CD4-positive, CD25-positive, alpha-beta regulatory T cell (primary cell): ENCODE measurements around the gene RALGAPB. TPM values are rescaled to one million over a fixed set of nuclear protein-coding genes. Genes with fewer than 3 reads are reported as not detected.
A peak's percentile ranks its signal among the peaks of the same experiment; 100 is the strongest.

Source experiments
- ATAC-seq, 2 donors: fragments of 150-1000 bp; cut with Tn5 transposase; one replicate each; pipeline ENCODE4 v1.10.0; 2021; ENCODE audit warnings: low read depth in 2 of 2, moderate number of reproducible peaks in 2 of 2, moderate library complexity in 1 of 2
- DNase-seq, 3 donors: peaks; one replicate each; pipeline versions ENCODE4 v3.0.0 to v3.0.0-alpha.2; 2012 to 2022; ENCODE audit warnings: mixed read lengths in 1 of 3
- H3K27ac ChIP-seq: one replicate; pipeline ENCODE4 v1.7.0; 2013; ENCODE audit warnings: mild to moderate bottlenecking, low read length; ENCODE audit not compliant: insufficient read depth, poor library complexity, severe bottlenecking
- H3K27me3 ChIP-seq: one replicate; pipeline ENCODE4 v1.7.0; 2013; ENCODE audit warnings: low read length; ENCODE audit not compliant: control insufficient read depth, insufficient read depth
- H3K36me3 ChIP-seq: one replicate; pipeline ENCODE4 v1.7.0; 2013; ENCODE audit warnings: mild to moderate bottlenecking, low read length, moderate library complexity; ENCODE audit not compliant: control insufficient read depth, insufficient read depth
- H3K4me1 ChIP-seq: 2 replicates; pipeline ENCODE4 v1.7.0; 2013; ENCODE audit warnings: mild to moderate bottlenecking, low read length; ENCODE audit not compliant: insufficient read depth, control insufficient read depth, poor library complexity, severe bottlenecking
- H3K4me3 ChIP-seq: one replicate; pipeline ENCODE4 v1.7.0; 2013; ENCODE audit warnings: low read depth, mild to moderate bottlenecking, low read length, moderate library complexity
- H3K9me3 ChIP-seq, 2 experiments: 1 replicate in 1 of 2; 2 replicates in 1 of 2; pipeline ENCODE4 v1.7.0; 2013; ENCODE audit warnings: low read length in 2 of 2, mild to moderate bottlenecking in 1 of 2, moderate library complexity in 1 of 2; ENCODE audit not compliant: control insufficient read depth in 2 of 2
- H3K27ac Mint-ChIP-seq, 3 donors: one replicate each; pipeline ENCODE4 v1.8.0; 2020 to 2022; ENCODE audit warnings: mild to moderate bottlenecking in 3 of 3, mixed read lengths in 3 of 3, moderate library complexity in 2 of 3
- H3K27me3 Mint-ChIP-seq: one replicate; pipeline ENCODE4 v1.8.0; 2022; ENCODE audit warnings: mild to moderate bottlenecking, mixed read lengths
- H3K36me3 Mint-ChIP-seq: one replicate; pipeline ENCODE4 v1.8.0; 2020; ENCODE audit warnings: mixed read lengths
- H3K4me1 Mint-ChIP-seq, 4 donors: one replicate each; pipeline ENCODE4 v1.8.0; 2020 to 2022; ENCODE audit warnings: mixed read lengths in 4 of 4, mild to moderate bottlenecking in 1 of 4
- H3K4me3 Mint-ChIP-seq, 4 donors: one replicate each; pipeline ENCODE4 v1.8.0; 2020 to 2022; ENCODE audit warnings: mild to moderate bottlenecking in 4 of 4, mixed read lengths in 4 of 4, moderate library complexity in 3 of 4
- H3K9me3 Mint-ChIP-seq, 7 donors: one replicate each; pipeline ENCODE4 v1.8.0; 2020 to 2022; ENCODE audit warnings: mixed read lengths in 7 of 7, mild to moderate bottlenecking in 3 of 7, moderate library complexity in 2 of 7
- polyA plus RNA-seq, 4 donors: library from polyadenylated mRNA; unstranded; fragments of 300-500 nt; fragmentation: Illumina TruSeq; gene quantifications; one replicate each; pipeline ENCODE4 v1.2.3, GENCODE V29; 2021
- total RNA-seq: library from RNA; stranded (reverse); gene quantifications from one replicate; pipeline ENCODE4 v1.2.3, GENCODE V29; 2022

Gene RALGAPB
- total and polyA plus RNA-seq, 5 donors from 2014 or later = 10.7 to 59.1 (median 11.1) TPM

DNA sequence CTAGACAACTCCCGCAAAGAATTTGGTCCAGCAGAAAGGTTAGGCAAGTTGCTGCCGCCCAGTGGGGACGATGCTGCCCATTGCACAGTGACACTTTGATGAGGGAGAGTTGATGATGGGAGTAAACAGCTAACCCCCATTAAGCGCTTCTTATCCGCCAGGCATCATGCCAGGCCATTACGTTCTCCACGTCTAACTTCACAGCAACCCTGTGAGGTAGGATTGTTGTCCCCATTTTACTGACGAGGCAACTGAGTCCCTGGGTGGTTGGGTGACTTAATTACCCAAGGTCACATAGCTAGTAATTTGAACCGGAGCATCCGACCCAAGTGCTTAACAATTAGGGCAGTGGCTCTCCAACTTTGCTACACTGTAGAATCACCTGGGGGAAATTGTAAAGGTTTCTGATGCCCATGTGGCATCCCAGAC, 738 bp downstream of the RALGAPB start:
- no peaks in the 10 kb centered on the region for H3K36me3 ChIP-seq
- Mint-ChIP-seq H3K4me3 (peak overlapping the region; percentile 86 to 93 (median 88)), H3K9me3 (no peaks in the 10 kb centered on the region), H3K36me3 (peaks cover 8% of the 10 kb centered on the region), H3K27ac (peak overlapping the region; percentile 15 to 90 (median 79)), H3K4me1 (peaks cover 13 to 59% (median 49%) of the 10 kb centered on the region in 4 donors), H3K27me3 (peaks cover 9% of the 10 kb centered on the region)
- H3K9me3 ChIP-seq = no peaks in the 10 kb centered on the region
- ATAC-seq (no peak), DNase-seq (no peak)
- peak overlapping the region; percentile 87 for H3K4me3 ChIP-seq
- peak overlapping the region; percentile 87 for H3K27ac ChIP-seq
- no peaks in the 10 kb centered on the region for H3K27me3 ChIP-seq
- H3K4me1 ChIP-seq = peaks cover 28% of the 10 kb centered on the region

DNA sequence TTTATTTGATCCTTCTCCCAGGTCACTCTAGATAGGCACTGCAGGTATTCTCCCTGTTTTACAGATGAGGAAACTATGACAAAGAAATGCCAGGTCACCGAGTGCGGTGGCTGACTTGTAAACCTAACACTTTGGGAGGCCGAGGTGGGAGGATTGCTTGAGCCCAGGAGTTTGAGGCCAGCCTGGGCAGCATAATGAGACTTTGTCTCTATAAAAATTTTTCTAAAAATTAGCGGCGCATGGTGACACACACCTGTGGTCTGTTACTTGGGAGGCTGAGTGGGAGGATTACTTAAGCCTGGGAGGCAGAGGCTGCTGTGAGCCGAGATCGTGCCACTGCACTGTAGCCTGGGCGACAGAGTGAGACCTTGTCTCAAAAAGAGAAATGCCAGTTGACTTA, 5.1 kb downstream of the RALGAPB start:
- no peak for DNase-seq
- H3K9me3 Mint-ChIP-seq = peaks cover 0 to 1% (median 0%) of the 10 kb centered on the region in 7 donors
- H3K27me3 Mint-ChIP-seq = no peaks in the 10 kb centered on the region
- Histone ChIP-seq H3K9me3 (no peaks in the 10 kb centered on the region), H3K4me3 (no peak overlapping the region), H3K27me3 (no peaks in the 10 kb centered on the region), H3K27ac (no peak overlapping the region), H3K4me1 (peaks cover 20% of the 10 kb centered on the region), H3K36me3 (peaks cover 5% of the 10 kb centered on the region)
- H3K36me3 Mint-ChIP-seq = peaks cover 15% of the 10 kb centered on the region
- H3K4me1 Mint-ChIP-seq = peaks cover 25 to 75% (median 55%) of the 10 kb centered on the region in 4 donors
- H3K4me3 Mint-ChIP-seq = peak overlapping the region in 2 of 4 donors; percentile 1 to 73
- peak overlapping the region in 1 of 3 donors; percentile 48 for H3K27ac Mint-ChIP-seq
- ATAC-seq = no peak

DNA sequence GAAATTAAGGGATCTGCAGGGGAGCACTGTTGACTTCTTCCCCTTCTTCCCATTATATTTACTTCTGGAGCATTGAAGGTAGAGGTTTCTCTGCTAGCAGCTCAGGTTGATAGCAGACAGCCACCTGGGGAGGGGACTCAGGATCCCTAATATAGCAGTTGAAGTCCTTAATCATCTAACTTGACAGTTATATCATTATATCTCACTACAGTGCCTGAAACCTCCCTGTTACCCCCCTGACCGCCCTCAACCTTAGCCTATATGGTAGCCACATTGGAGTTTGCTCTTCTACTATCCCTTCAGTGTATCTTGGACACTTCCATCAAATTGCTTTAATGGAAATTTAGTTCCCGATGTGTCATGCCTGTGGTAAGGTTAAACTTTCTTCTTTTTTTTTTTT, 7.0 kb downstream of the RALGAPB start:
- peaks cover 0 to 1% (median 0%) of the 10 kb centered on the region in 7 donors for H3K9me3 Mint-ChIP-seq
- H3K27ac Mint-ChIP-seq = no peak overlapping the region
- Histone ChIP-seq H3K4me3 (no peak overlapping the region), H3K27me3 (no peaks in the 10 kb centered on the region), H3K4me1 (peaks cover 14% of the 10 kb centered on the region), H3K36me3 (peaks cover 15% of the 10 kb centered on the region), H3K27ac (no peak overlapping the region), H3K9me3 (no peaks in the 10 kb centered on the region)
- DNase-seq = no peak
- H3K4me3 Mint-ChIP-seq = peak overlapping the region in 1 of 4 donors; percentile 72
- no peak for ATAC-seq
- H3K4me1 Mint-ChIP-seq = peaks cover 23 to 75% (median 47%) of the 10 kb centered on the region in 4 donors
- no peaks in the 10 kb centered on the region for H3K27me3 Mint-ChIP-seq
- peaks cover 14% of the 10 kb centered on the region for H3K36me3 Mint-ChIP-seq

DNA sequence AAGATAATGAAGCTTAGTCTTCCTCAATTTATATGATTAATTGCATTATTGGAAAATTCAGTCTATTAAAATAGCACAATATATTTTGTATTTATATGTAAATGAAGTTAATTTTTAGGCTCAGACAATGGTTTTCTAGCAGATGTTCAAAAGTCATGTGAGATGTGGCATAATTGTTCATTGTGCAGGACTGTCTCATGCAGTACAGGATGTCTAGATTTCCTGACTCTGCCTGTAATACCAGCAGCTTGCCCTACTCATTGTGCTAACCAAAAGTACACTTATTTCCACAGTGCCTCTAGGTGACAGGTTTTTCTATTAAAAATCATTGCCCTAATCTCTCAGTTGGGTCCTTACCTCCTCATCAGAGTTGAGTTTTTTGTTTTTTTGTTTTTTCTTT, 12.4 kb downstream of the RALGAPB start:
- peaks cover 8 to 45% (median 14%) of the 10 kb centered on the region in 4 donors for H3K4me1 Mint-ChIP-seq

DNA sequence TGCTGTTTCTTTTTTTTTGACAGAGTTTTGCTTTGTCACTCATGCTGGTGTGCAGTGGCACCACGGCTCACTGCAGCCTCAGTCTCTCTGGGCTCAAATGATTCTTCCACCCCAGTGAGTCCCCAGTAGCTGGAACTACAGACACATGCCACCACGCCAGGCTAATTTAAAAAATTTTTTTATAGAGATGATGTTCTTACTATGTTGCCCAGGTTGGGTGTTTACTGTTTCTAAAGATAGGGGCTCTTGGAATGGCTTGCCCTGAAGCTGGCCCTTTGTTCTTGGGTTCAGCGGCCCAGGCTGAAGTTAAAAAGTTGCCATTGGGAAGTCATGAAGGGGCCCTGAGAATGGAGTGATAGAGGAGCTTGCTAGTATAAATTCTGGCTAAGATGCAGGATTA, 16.5 kb downstream of the RALGAPB start:
- H3K27me3 Mint-ChIP-seq = no peaks in the 10 kb centered on the region
- no peak overlapping the region for H3K4me3 Mint-ChIP-seq
- Histone ChIP-seq H3K4me1 (peaks cover 8% of the 10 kb centered on the region), H3K36me3 (peaks cover 56% of the 10 kb centered on the region), H3K27me3 (no peaks in the 10 kb centered on the region), H3K9me3 (no peaks in the 10 kb centered on the region), H3K4me3 (no peak overlapping the region), H3K27ac (no peak overlapping the region)
- no peak overlapping the region for H3K27ac Mint-ChIP-seq
- no peaks in the 10 kb centered on the region for H3K9me3 Mint-ChIP-seq
- H3K4me1 Mint-ChIP-seq = peaks cover 6 to 32% (median 9%) of the 10 kb centered on the region in 4 donors
- DNase-seq (no peak), ATAC-seq (no peak)
- H3K36me3 Mint-ChIP-seq = peaks cover 44% of the 10 kb centered on the region

More for the DNA sequence above, 12.4 kb downstream of the RALGAPB start:
- Histone ChIP-seq H3K4me1 (peaks cover 12% of the 10 kb centered on the region), H3K9me3 (no peaks in the 10 kb centered on the region), H3K27me3 (no peaks in the 10 kb centered on the region), H3K36me3 (peaks cover 34% of the 10 kb centered on the region), H3K4me3 (no peak overlapping the region), H3K27ac (no peak overlapping the region)
- no peak for ATAC-seq
- no peaks in the 10 kb centered on the region for H3K27me3 Mint-ChIP-seq
- peaks cover 24% of the 10 kb centered on the region for H3K36me3 Mint-ChIP-seq
- H3K9me3 Mint-ChIP-seq = peaks cover 0 to 1% (median 0%) of the 10 kb centered on the region in 7 donors
- H3K27ac Mint-ChIP-seq = no peak overlapping the region
- DNase-seq = peak in 1 of 3 donors; percentile 6
- no peak overlapping the region for H3K4me3 Mint-ChIP-seq

DNA sequence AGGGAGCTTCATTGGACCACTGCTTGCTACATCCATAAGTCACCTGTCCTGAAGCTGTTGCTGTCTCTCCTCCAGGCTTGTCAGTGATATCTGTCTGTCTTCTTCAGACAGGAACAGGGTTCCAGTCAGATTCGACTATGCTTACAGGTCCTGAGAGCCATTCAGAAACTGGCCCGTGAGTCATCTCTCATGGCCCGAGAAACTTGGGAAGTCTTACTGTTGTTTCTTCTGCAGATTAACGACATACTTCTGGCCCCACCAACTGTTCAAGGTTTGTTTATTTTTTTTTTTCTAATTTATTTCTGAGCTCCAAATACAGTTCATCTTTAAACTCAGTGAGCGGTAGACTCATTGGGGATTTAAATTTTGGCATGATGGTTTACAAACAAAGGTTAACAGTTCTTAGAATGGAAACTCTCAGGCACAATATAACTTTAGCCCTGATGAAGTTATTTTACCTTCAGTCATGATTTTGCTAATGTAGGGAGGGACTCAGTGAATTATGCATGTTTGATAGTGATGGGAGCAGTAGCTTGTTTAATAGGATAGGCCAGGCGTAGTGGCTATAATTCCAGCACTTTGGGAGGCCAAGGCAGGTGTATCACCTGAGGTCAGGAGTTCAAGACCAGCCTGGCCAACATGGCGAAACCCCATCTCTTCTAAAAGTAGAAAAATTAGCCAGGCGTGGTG, 24.7 kb downstream of the RALGAPB start:
- ATAC-seq (no peak), DNase-seq (no peak)
- Histone ChIP-seq H3K9me3 (no peaks in the 10 kb centered on the region), H3K4me1 (no peaks in the 10 kb centered on the region), H3K4me3 (no peak overlapping the region), H3K36me3 (peaks cover 78% of the 10 kb centered on the region), H3K27ac (no peak overlapping the region), H3K27me3 (no peaks in the 10 kb centered on the region)
- Mint-ChIP-seq H3K27ac (no peak overlapping the region), H3K9me3 (no peaks in the 10 kb centered on the region), H3K4me1 (peaks cover 6 to 27% (median 22%) of the 10 kb centered on the region in 4 donors), H3K36me3 (peaks cover 66% of the 10 kb centered on the region), H3K4me3 (no peak overlapping the region), H3K27me3 (no peaks in the 10 kb centered on the region)

DNA sequence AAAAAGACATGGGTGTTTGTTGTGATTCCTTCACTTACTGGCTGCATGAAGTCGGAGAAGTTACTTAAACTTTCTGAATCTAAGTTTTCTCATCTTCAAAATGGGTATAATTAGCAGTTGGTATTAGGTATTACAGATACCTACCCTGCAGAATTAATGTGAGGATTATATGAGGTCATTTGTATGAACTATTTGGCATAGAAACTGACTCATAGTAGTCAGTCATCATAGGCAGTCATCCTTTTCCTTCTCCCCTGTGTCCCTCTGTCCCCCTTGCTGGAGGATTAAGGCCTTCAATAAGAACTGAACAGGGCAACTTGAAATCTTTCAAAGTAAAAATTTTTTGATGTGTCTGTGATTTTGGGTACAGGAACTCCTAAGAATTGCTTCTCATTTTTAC, 26.3 kb downstream of the RALGAPB start:
- Histone ChIP-seq H3K36me3 (peaks cover 76% of the 10 kb centered on the region), H3K27ac (no peak overlapping the region), H3K9me3 (no peaks in the 10 kb centered on the region), H3K4me3 (no peak overlapping the region), H3K27me3 (no peaks in the 10 kb centered on the region), H3K4me1 (no peaks in the 10 kb centered on the region)
- peaks cover 6 to 23% (median 19%) of the 10 kb centered on the region in 4 donors for H3K4me1 Mint-ChIP-seq
- no peaks in the 10 kb centered on the region for H3K27me3 Mint-ChIP-seq
- H3K9me3 Mint-ChIP-seq = peaks cover 0 to 2% (median 0%) of the 10 kb centered on the region in 7 donors
- peaks cover 62% of the 10 kb centered on the region for H3K36me3 Mint-ChIP-seq
- ATAC-seq (no peak), DNase-seq (no peak)
- peak overlapping the region in 2 of 3 donors; percentile 28 to 44 for H3K27ac Mint-ChIP-seq
- peak overlapping the region in 1 of 4 donors; percentile 34 for H3K4me3 Mint-ChIP-seq

DNA sequence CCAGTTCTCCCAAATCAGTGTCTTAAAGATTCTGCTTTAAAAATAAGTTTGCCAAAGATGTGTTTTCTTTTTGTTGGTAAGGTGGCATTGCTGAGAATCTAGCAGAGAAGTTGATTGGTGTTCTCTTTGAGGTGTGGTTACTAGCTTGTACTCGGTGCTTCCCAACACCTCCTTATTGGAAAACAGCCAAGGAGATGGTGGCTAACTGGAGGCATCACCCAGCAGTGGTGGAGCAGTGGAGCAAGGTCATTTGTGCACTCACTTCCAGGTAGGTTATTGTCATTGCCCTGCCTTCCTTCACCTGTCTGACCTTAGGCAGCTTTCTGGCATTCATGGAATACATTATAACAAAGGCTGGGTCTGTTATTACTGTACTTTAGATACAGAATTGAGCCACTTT, 26.7 kb downstream of the RALGAPB start:
- Mint-ChIP-seq H3K36me3 (peaks cover 62% of the 10 kb centered on the region), H3K4me1 (peaks cover 6 to 23% (median 17%) of the 10 kb centered on the region in 4 donors)
- no peak for ATAC-seq

More for the DNA sequence above, 26.7 kb downstream of the RALGAPB start:
- Histone ChIP-seq H3K36me3 (peaks cover 76% of the 10 kb centered on the region), H3K9me3 (no peaks in the 10 kb centered on the region), H3K27ac (no peak overlapping the region), H3K4me1 (no peaks in the 10 kb centered on the region), H3K27me3 (no peaks in the 10 kb centered on the region), H3K4me3 (no peak overlapping the region)
- Mint-ChIP-seq H3K4me3 (no peak overlapping the region), H3K27me3 (no peaks in the 10 kb centered on the region), H3K27ac (no peak overlapping the region), H3K9me3 (peaks cover 0 to 3% (median 0%) of the 10 kb centered on the region in 7 donors)
- DNase-seq = no peak
